ENCODE results near the gene ADGRL1.

DNA sequence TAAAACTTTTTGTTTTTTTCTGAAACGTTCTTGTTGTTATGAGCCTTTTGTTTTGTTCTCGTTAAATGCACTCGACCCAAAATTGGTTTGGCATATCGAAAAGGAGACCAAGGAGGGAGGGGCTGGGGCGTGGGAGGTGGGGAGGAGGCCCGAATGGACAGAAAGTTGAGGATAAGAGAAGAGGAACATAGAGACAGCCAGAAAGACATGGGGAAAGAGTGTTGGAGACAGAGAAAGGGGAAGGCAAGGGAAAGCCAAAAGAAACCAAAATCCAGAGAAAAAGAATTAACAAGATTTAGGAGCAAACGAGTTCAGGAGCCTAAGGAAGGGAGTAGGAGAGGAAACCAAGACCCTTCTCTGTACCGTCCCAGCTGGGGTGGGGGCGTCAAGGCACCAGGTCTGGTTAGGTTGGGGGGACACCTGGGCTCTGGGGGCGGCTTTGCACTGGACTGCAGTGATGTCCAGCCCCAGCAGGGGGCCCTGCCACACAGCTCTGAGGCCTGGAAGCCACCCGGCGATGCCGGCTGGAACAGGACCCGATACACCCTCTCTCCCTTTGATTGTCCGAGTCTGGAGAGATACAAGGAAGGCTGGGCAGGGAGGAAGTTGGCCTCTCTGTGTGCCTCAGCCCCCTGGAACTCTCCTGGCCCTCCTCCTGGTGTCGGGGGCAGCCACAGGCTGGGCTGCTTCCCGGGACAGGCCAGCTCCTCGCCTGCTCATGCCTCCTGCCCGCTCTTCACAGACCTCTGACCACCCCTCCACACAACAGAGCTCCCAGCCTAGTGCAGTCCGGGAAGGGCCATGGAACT lies 58.0 kb downstream of the ADGRL1 start:
- TF ChIP-seq, protein P1, sequence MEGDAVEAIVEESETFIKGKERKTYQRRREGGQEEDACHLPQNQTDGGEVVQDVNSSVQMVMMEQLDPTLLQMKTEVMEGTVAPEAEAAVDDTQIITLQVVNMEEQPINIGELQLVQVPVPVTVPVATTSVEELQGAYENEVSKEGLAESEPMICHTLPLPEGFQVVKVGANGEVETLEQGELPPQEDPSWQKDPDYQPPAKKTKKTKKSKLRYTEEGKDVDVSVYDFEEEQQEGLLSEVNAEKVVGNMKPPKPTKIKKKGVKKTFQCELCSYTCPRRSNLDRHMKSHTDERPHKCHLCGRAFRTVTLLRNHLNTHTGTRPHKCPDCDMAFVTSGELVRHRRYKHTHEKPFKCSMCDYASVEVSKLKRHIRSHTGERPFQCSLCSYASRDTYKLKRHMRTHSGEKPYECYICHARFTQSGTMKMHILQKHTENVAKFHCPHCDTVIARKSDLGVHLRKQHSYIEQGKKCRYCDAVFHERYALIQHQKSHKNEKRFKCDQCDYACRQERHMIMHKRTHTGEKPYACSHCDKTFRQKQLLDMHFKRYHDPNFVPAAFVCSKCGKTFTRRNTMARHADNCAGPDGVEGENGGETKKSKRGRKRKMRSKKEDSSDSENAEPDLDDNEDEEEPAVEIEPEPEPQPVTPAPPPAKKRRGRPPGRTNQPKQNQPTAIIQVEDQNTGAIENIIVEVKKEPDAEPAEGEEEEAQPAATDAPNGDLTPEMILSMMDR (IDR thresholded peaks at IDR 0.05; ENCODE audit: insufficient read depth, low read length, poor library complexity, severe bottlenecking) = no peak
- no peak for TF ChIP-seq EZH2phosphoT487 (conservative IDR thresholded peaks at IDR 0.05; ENCODE audit: low read length)
